CD4-positive, alpha-beta T cell treated with Interleukin-4 for 4 hours (primary cell): Measurements from ENCODE around the gene PRB4.
"Not testable (repeated sequence)": the region's sequence is repeated elsewhere in the genome, so short reads cannot be mapped to it uniquely, and the experiment has no call there.

ENCODE experiments used
- DNase-seq: peaks from one replicate; pipeline ENCODE4 v3.0.0-alpha.2; 2020

The PRB4 gene

GRCh38 chr12:11310336-11310735 is at the start of gene PRB4:
Gene PRB4 (minus strand): TSS chr12:11310436. CDS start chr12:11310398, 38 bp downstream.
- DNase-seq, result no peak

- DNase-seq, result not testable (repeated sequence)
Measured at GRCh38 chr12:11351736-11352135, 41.5 kb upstream of the PRB4 start.

GRCh38 chr12:11348439-11348838 is 38.2 kb upstream of the PRB4 start:
- DNase-seq, result no peak

- no peak for DNase-seq
Measured at GRCh38 chr12:11347810-11348209, 37.6 kb upstream of the PRB4 start.

- no peak for DNase-seq
Measured at GRCh38 chr12:11344500-11344899, 34.3 kb upstream of the PRB4 start.

GRCh38 chr12:11324426-11324825 is 14.2 kb upstream of the PRB4 start:
- no peak for DNase-seq

- no peak for DNase-seq
Measured at GRCh38 chr12:11321980-11322379, 11.7 kb upstream of the PRB4 start.

GRCh38 chr12:11307143-11307542 is 3.1 kb downstream of the PRB4 start:
- no peak for DNase-seq

GRCh38 chr12:11273449-11273848 is 36.8 kb downstream of the PRB4 start:
- no peak for DNase-seq

GRCh38 chr12:11269607-11270006 is 40.6 kb downstream of the PRB4 start, which contains the start of gene PRB3:
Gene PRB3 (minus strand): TSS chr12:11269707. CDS start chr12:11269669, 38 bp downstream.
- DNase-seq, result no peak

- no peak for DNase-seq
Measured at GRCh38 chr12:11264501-11264900, 45.7 kb downstream of the PRB4 start.
